GM21447 (cell line): ENCODE results near the gene COL26A1.

Experiments used
- ATAC-seq: cut with Tn5 transposase; IDR thresholded peaks from one replicate; pipeline ENCODE4 v1.9.1; 2021; ENCODE audit not compliant: unreplicated experiment

Gene COL26A1

DNA sequence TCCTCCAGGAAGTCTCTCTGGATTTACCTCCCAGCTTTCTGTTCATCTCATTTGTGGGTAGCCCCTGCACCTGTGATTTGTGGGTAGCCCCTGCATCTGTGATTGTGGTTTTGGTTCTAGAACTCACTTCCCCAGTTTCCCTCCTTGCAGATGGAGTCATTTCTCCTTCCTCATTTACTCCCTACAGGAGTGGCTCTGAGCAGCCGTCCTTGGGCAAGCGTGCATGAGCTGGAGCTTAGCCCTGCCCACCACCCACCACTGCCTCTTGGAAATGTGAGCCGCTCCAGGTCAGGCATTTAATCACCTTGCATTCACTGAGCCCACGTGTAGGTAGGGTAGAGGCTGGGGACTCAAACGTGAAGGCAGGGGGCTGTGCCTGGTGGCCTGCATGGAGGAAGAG lies 8.2 kb downstream of the COL26A1 start:
- ATAC-seq: no peak

DNA sequence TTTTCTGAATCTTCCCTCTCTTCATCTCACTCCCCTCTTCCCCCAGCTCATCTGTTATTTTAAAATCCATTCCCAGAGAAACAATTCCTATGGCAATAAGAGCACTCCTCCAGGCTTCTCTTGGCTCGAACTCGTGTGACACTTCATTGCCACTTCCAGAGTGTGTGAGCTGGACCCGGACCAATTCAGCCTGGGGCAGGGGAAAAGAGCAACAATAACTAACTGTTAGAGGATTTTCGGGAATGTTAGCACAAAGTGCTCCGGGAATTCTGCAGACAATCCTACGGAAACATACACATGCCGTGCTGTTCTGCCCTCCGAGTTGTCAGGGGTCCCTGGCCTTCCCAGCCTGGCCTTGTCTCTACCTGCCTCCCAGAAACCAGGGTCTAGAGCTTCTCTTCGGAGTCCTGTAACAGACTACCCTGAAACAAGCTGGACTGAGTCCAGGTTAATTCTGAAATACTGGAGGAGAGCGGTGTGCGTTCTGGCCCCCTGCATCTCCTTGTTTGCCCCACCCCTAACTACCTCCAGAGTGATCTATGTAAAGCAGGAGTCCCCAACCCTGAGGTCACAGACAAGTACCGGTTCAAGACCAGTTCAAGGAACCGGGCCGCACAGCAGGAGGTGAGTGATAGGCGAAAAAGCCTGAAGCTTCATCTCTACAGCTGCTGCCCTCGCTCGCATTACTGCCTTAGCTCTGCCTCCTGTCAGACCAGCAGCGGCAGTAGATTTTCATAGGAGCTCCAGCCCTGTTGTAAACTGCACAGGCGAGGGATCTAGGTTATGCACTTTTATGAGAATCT lies 11.3 kb downstream of the COL26A1 start:
- no peak for ATAC-seq

DNA sequence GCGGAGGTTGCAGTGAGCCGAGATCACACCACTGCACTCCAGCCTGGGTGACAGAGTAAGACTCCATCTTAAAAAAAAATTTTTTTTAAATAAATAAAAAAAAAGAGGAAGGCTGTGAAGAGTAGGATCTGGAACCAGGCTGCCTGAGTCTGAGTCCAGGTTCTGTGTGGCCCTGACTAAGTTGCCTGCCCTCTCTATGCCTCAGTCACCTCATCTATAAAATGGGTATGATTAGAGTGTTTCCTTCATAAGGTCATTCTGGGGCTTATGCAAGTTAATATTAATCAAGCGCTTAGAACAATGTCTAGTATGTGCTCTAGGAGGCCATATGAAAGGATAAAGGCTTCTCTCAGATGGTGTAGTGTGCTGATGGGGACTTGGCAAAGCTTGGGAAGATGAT lies 12.3 kb downstream of the COL26A1 start:
- no peak for ATAC-seq

GRCh38 chr7:101376601-101377000 lies 13.9 kb downstream of the COL26A1 start:
- ATAC-seq: no peak

- no peak for ATAC-seq
These were observed 14.6 kb downstream of the COL26A1 start for GRCh38 chr7:101377189-101377736.

- ATAC-seq: no peak
These were observed 16.1 kb downstream of the COL26A1 start for GRCh38 chr7:101378751-101379174.

GRCh38 chr7:101379302-101379701 lies 16.6 kb downstream of the COL26A1 start:
- ATAC-seq: no peak

GRCh38 chr7:101381549-101382111 lies 19.0 kb downstream of the COL26A1 start:
- ATAC-seq: no peak

- no peak for ATAC-seq
These were observed 20.3 kb downstream of the COL26A1 start for GRCh38 chr7:101382937-101383336.

DNA sequence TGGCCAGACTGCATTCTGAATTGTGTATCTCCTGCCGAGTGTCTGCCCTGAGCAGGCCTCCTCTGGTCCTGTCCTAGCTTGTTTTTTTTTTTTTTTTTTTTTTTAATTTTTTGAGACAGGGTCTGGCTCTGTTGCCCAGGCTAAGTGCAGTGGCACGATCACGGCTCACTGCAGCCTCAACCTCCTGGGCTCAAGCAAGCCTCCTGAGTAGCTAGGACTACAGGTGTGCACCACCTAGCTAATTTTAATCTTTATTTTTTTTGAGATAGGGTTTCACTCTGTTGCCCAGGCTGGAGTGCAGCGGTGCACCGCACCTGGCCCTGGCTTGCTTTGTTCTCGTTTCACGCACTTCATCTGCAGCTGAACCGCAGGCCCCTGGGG lies 23.5 kb downstream of the COL26A1 start:
- ATAC-seq: no peak

DNA sequence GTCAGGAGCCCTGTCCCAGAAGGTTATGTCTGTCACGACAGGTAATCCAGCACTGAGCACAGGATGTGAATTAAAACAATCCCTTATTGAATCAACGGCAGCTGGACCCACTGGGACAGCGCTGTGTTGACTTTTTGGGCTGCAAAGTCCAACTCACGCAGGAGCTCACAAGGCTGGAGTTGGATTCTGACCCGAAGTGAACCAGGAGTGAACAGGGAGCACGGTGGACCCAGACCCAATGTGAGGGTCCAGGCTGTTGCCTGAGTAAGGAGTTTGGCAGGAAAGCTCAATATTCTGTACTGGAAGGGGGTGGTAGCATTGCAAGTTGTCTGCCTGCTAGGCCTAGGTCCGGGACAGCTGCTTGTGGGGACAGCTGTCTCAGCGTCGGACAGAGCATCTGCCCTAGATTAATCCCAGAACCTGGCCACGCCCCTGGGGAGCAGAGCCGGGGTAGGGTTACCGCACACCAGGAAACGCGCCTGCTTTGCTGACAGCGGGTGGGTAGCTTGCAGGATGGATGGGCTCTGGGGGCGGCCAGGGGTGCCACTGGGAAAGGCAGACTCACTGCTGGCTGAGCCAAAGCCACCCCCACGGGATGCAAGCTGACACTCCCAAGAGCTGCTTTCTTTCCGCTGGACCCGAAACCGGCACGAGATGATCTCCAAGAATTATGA lies 24.0 kb downstream of the COL26A1 start:
- ATAC-seq: no peak

GRCh38 chr7:101390901-101391301 lies 28.2 kb downstream of the COL26A1 start:
- ATAC-seq: peak; percentile 96

GRCh38 chr7:101391991-101392390 lies 29.3 kb downstream of the COL26A1 start:
- no peak for ATAC-seq

GRCh38 chr7:101393865-101394264 lies 31.2 kb downstream of the COL26A1 start:
- no peak for ATAC-seq

- no peak for ATAC-seq
These were observed 32.7 kb downstream of the COL26A1 start for GRCh38 chr7:101395376-101395775.

DNA sequence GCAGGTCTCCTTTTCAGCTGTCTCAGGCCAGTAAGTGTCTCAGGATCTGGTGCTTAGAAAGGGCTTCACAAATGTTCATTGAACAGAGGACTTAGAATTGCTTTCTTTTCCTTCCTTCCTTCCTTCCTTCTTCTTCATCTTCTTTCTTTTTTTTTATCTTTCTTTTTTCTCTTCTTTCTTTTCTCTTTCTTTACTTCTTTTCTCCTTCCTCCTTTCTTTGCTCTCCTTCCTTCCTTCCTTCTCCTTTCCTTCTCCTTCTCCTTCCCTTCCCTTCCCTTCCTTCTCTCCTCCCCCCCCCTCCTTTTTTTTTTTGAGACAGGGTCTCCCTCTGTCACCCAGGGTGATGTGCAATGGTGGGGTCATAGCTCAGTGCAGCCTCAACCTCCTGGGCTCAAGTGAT lies 34.6 kb downstream of the COL26A1 start:
- ATAC-seq: no peak

DNA sequence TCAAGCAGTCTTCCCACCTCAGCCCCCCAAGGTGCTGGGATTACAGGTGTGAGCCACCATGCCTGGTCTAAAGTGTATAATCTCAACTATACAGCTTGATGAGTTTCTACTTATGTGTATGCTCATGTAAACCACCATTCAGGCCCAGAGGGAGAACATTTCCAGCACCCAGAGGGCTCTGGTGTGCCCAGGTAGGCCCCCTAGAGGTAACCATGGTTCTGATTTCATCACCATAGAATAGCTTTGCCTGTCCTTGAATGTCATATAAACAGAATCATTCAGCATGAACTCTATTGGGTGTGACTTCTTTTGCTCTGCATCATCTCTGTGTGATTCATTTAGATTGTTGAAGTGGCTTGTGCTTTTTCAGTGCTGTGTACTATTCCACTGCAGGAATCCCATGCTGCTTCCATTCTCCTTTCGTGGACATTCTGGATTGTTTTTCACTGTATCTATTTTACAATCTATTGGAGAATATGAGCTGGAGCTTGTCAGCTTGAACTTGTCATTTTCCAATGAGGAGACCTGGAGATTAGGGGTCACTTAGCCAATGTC lies 35.2 kb downstream of the COL26A1 start:
- ATAC-seq: no peak

GRCh38 chr7:101398396-101399289 lies 36.0 kb downstream of the COL26A1 start:
- ATAC-seq: no peak

GRCh38 chr7:101399759-101400158 lies 37.1 kb downstream of the COL26A1 start:
- no peak for ATAC-seq

DNA sequence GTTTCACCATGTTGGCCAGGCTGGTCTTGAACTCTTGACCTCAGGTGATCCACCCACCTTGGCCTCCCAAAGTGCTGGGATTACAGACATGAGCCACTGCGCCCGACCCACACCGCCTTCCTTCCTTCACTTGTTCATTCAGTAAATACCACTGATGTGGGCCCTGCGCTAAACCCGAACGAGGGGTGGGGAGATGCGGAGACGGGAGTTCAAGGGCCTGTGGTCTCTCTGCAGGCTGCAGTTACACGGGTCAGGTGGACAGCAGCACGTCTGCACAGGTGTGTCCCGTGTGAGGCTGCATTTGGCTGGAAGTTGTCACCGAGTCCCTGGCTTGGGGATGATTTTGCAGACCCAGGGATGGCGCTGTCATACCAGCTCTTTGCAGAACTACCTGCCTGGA lies 38.1 kb downstream of the COL26A1 start:
- no peak for ATAC-seq
